HepG2 (cell line): ENCODE measurements around the gene P4HA1.

Source experiments
- EZH2 ChIP-seq: conservative IDR thresholded peaks from 2 replicates; pipeline ENCODE4 v1.6.1; 2012; ENCODE audit warnings: mild to moderate bottlenecking, low read depth, low read length, moderate library complexity
- JUND ChIP-seq: sonication (generic); formaldehyde crosslinking; IDR thresholded peaks from 2 replicates; pipeline ENCODE4 v1.8.0; 2022; ENCODE audit warnings: mild to moderate bottlenecking, missing genetic modification reagents
- NFIC ChIP-seq: IDR thresholded peaks from 2 replicates; pipeline ENCODE4 v1.6.1; 2012; ENCODE audit warnings: mild to moderate bottlenecking, low read length, inconsistent platforms
- NR2F6 ChIP-seq, 2 experiments: IDR thresholded peaks; 2 replicates each; pipeline ENCODE4 v1.6.1; 2016; ENCODE audit warnings: antibody characterized with exemption in 1 of 2, mild to moderate bottlenecking in 1 of 2
- NR3C1 ChIP-seq: sonication (generic); formaldehyde crosslinking; IDR thresholded peaks from 2 replicates; pipeline ENCODE4 v1.4.0; 2020; ENCODE audit warnings: missing genetic modification reagents
- PRMT3 ChIP-seq: sonication (generic); formaldehyde crosslinking; IDR thresholded peaks from 2 replicates; pipeline ENCODE4 v1.8.1; 2022; ENCODE audit warnings: low read depth, mild to moderate bottlenecking, moderate library complexity, missing genetic modification reagents, borderline replicate concordance
- RAD21 ChIP-seq: fragments of 450-650 bp; formaldehyde crosslinking; IDR thresholded peaks from 2 replicates; pipeline ENCODE4 v1.5.0; 2020; ENCODE audit warnings: mild to moderate bottlenecking
- SMAD1 ChIP-seq: sonication (generic); formaldehyde crosslinking; IDR thresholded peaks from 2 replicates; pipeline ENCODE4 v1.4.0; 2020; ENCODE audit warnings: missing genetic modification reagents, low read depth, mild to moderate bottlenecking, borderline replicate concordance
- TCF7 ChIP-seq: sonication (generic); IDR thresholded peaks from 2 replicates; pipeline ENCODE4 v1.6.1; 2016; ENCODE audit warnings: antibody characterized with exemption, low read depth
- TF ChIP-seq, protein P1 (sequence below): sonication (generic); formaldehyde crosslinking; IDR thresholded peaks from 2 replicates; pipeline ENCODE4 v1.4.0; 2020; ENCODE audit warnings: missing genetic modification reagents

- TF ChIP-seq SMAD1 (CRISPR knock-in tag) (no peak), PRMT3 (CRISPR knock-in tag) (no peak), NR2F6 (IDR thresholded peaks at IDR 0.05) (no peak), NR2F6 (CRISPR knock-in tag; IDR thresholded peaks at IDR 0.05) (no peak), NR3C1 (no peak), TCF7 (no peak), EZH2 (no peak), JUND (no peak), RAD21 (CRISPR knock-in tag) (no peak), NFIC (no peak)
- TF ChIP-seq, protein P1, sequence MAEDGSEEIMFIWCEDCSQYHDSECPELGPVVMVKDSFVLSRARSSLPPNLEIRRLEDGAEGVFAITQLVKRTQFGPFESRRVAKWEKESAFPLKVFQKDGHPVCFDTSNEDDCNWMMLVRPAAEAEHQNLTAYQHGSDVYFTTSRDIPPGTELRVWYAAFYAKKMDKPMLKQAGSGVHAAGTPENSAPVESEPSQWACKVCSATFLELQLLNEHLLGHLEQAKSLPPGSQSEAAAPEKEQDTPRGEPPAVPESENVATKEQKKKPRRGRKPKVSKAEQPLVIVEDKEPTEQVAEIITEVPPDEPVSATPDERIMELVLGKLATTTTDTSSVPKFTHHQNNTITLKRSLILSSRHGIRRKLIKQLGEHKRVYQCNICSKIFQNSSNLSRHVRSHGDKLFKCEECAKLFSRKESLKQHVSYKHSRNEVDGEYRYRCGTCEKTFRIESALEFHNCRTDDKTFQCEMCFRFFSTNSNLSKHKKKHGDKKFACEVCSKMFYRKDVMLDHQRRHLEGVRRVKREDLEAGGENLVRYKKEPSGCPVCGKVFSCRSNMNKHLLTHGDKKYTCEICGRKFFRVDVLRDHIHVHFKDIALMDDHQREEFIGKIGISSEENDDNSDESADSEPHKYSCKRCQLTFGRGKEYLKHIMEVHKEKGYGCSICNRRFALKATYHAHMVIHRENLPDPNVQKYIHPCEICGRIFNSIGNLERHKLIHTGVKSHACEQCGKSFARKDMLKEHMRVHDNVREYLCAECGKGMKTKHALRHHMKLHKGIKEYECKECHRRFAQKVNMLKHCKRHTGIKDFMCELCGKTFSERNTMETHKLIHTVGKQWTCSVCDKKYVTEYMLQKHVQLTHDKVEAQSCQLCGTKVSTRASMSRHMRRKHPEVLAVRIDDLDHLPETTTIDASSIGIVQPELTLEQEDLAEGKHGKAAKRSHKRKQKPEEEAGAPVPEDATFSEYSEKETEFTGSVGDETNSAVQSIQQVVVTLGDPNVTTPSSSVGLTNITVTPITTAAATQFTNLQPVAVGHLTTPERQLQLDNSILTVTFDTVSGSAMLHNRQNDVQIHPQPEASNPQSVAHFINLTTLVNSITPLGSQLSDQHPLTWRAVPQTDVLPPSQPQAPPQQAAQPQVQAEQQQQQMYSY = no peak
These were observed 20.1 kb downstream of the P4HA1 start for GRCh38 chr10:73076360-73077183.
